ENCODE data around the gene LYAR. TPM values are rescaled to one million over a fixed set of nuclear protein-coding genes. Genes with fewer than 3 reads are reported as not detected.

The LYAR gene
- total RNA-seq, 1 donor from 2014 or later: 18.2 TPM

Other genes with a start within 250 kb of the LYAR start
- gene OTOP1, start 63.2 kb downstream of the LYAR start, total RNA-seq: not detected in 2 replicates
- gene TMEM128, start 41.9 kb downstream of the LYAR start, total RNA-seq: 13.1 and 15.8 TPM in 2 replicates
- 4.0 and 4.1 TPM in 2 replicates for gene ZBTB49, start 97 bp upstream of the LYAR start, total RNA-seq
- gene NSG1, start 96.9 kb upstream of the LYAR start, total RNA-seq: not detected in 2 replicates